ENCODE results near the gene CTNNA1. TPM values are rescaled to one million over a fixed set of nuclear protein-coding genes. Genes with fewer than 3 reads are reported as not detected.
"Not testable (repeated sequence)": the region's sequence is repeated elsewhere in the genome, so short reads cannot be mapped to it uniquely, and the experiment has no call there.

The CTNNA1 gene
- total and polyA plus RNA-seq, 2 of the 8 experiments (the other 6 are each of a cell fraction or from before 2014, with no cell fraction given): 115 to 349 TPM

- TF ChIP-seq ATF2 (IDR thresholded peaks at IDR 0.05; ENCODE audit: low read length): no peak
- no peak for TF ChIP-seq TCF12 (IDR thresholded peaks at IDR 0.05; ENCODE audit: low read depth, low read length)
- no peak for TF ChIP-seq SUZ12 (IDR thresholded peaks at IDR 0.05; ENCODE audit: low read length)
- no peak for TF ChIP-seq KDM1A (IDR thresholded peaks at IDR 0.05; ENCODE audit: borderline replicate concordance, low read length)
- no peak for TF ChIP-seq BCL11A (IDR thresholded peaks at IDR 0.05; ENCODE audit: low read depth in 2 of 2, low read length in 2 of 2)
- no peak for TF ChIP-seq SAP30 (IDR thresholded peaks at IDR 0.05; ENCODE audit: insufficient read depth, insufficient replicate concordance, low read length)
- no peak for TF ChIP-seq RFX5 (IDR thresholded peaks at IDR 0.05; ENCODE audit: borderline replicate concordance, low read depth, low read length)
Observed at GRCh38 chr5:138920181-138920580, 167.0 kb downstream of the CTNNA1 start (continued).

GRCh38 chr5:138921362-138921761 lies 168.1 kb downstream of the CTNNA1 start:
- not testable (repeated sequence) for H2BK15ac ChIP-seq (ENCODE audit: low read length); H3K9ac ChIP-seq (replicated peaks in 1 of 4; ENCODE audit: extremely low read depth in 1 of 4, low read depth in 3 of 4, low read length in 3 of 4); H3K9me3 ChIP-seq (ENCODE audit: insufficient read depth in 2 of 2, low read depth in 1 of 2, low read length in 1 of 2); H3K4me1 ChIP-seq (replicated peaks in 1 of 4; ENCODE audit: control insufficient read depth in 3 of 4, insufficient read depth in 4 of 4, low read length in 3 of 4); H3K27me3 ChIP-seq (replicated peaks in 1 of 4; ENCODE audit: control insufficient read depth in 3 of 4, extremely low read depth in 1 of 4, insufficient read depth in 3 of 4, low read length in 3 of 4); H3K27ac ChIP-seq (ENCODE audit: low read depth, low read length); H3K18ac ChIP-seq (ENCODE audit: extremely low read depth, low read length); H3K56ac ChIP-seq (replicated peaks; ENCODE audit: insufficient read length, low read depth, low read length); H3K23me2 ChIP-seq (ENCODE audit: low read depth, low read length); H2BK5ac ChIP-seq (ENCODE audit: low read depth, low read length); H2BK12ac ChIP-seq (ENCODE audit: low read depth, low read length); H2AK5ac ChIP-seq (ENCODE audit: low read depth, low read length); H2BK120ac ChIP-seq (replicated peaks; ENCODE audit: low read depth, low read length); H3K79me2 ChIP-seq (ENCODE audit: control insufficient read depth in 1 of 2, insufficient read depth in 2 of 2, low read length in 2 of 2); H4K20me1 ChIP-seq (replicated peaks in 1 of 2; ENCODE audit: control insufficient read depth in 1 of 2, insufficient read depth in 2 of 2, low read length in 2 of 2); H3K23ac ChIP-seq (ENCODE audit: insufficient read length); H3K4ac ChIP-seq (replicated peaks; ENCODE audit: insufficient read length, low read depth, low read length); H4K91ac ChIP-seq (replicated peaks; ENCODE audit: insufficient read length, low read length); DNase-seq (ENCODE audit: low read depth in 1 of 2, low spot score in 2 of 2); H4K8ac ChIP-seq (ENCODE audit: extremely low read depth, insufficient read depth, low read length); H3K4me3 ChIP-seq (ENCODE audit: extremely low read depth in 1 of 4, insufficient read depth in 2 of 4, low read depth in 3 of 4, low read length in 4 of 4); H3K14ac ChIP-seq (ENCODE audit: insufficient read length); H2BK20ac ChIP-seq (ENCODE audit: low read length); H3K4me2 ChIP-seq (ENCODE audit: insufficient read depth in 1 of 2, low read depth in 2 of 2, low read length in 2 of 2); H2AFZ ChIP-seq (ENCODE audit: low read length); H3K79me1 ChIP-seq (ENCODE audit: low read depth, low read length); FAIRE-seq; H4K5ac ChIP-seq (ENCODE audit: insufficient read length, low read depth, low read length)
- WGBS, 2 experiments (ENCODE audit: extremely low coverage in 1 of 2, insufficient coverage in 1 of 2, insufficient read length in 1 of 2, insufficient replicate concordance in 2 of 2, low coverage in 1 of 2, low lambda C conversion rate in 2 of 2, missing lambda C conversion rate in 1 of 2): 86% methylated on average over 1 of the region's 2 CpGs; no CpG with 5 or more reads in 1 of the 2 experiments
- ChIA-PET CTCF (ENCODE audit: partially characterized antibody) (interaction anchor here (1.0 kb wide), 1 partner anchor 11 kb away, joined by 3 read pairs; no protein-coding TSS in a partner anchor), POLR2A (ENCODE audit: partially characterized antibody) (interaction anchor here (0.7 kb wide), 1 partner anchor 231 kb away, joined by 4 read pairs; no protein-coding TSS in a partner anchor)
- H3K36me3 ChIP-seq (ENCODE audit: control insufficient read depth in 2 of 4, insufficient read depth in 4 of 4, low read length in 3 of 4): peaks cover 12 to 43% (median 24%) of the 10 kb centered on the region in 4 experiments
